GM21786 (cell line): Measurements from ENCODE around the gene AP3M1.

Experiments used
- ATAC-seq: cut with Tn5 transposase; IDR thresholded peaks from one replicate; pipeline ENCODE4 v1.9.1; 2021; ENCODE audit not compliant: unreplicated experiment

The AP3M1 gene

GRCh38 chr10:74081192-74081803, 69.3 kb downstream of the AP3M1 start:
- ATAC-seq: no peak

GRCh38 chr10:74079936-74080590, 70.6 kb downstream of the AP3M1 start:
- ATAC-seq: no peak

- ATAC-seq: no peak
These were observed 71.3 kb downstream of the AP3M1 start for GRCh38 chr10:74079028-74079935.

GRCh38 chr10:74078037-74078436, 72.6 kb downstream of the AP3M1 start:
- peak; percentile 67 for ATAC-seq

GRCh38 chr10:74077416-74077815, 73.2 kb downstream of the AP3M1 start:
- ATAC-seq: no peak

- no peak for ATAC-seq
These were observed 73.7 kb downstream of the AP3M1 start for GRCh38 chr10:74076961-74077360.

GRCh38 chr10:74075906-74076305, 74.7 kb downstream of the AP3M1 start:
- no peak for ATAC-seq

GRCh38 chr10:74072503-74072902, 78.1 kb downstream of the AP3M1 start:
- ATAC-seq: no peak

GRCh38 chr10:74071157-74071556, 79.5 kb downstream of the AP3M1 start:
- ATAC-seq: no peak
